HEK293 (cell line): Measurements from ENCODE around the gene DPPA5.

ENCODE experiments used
- CTCF ChIP-seq: fragments of 450-650 bp; formaldehyde crosslinking; IDR thresholded peaks from 2 replicates; pipeline ENCODE4 v1.5.1; 2016; ENCODE audit warnings: missing biosample characterization, missing genetic modification characterization
- PRDM4 ChIP-seq: fragments of 450-650 bp; formaldehyde crosslinking; IDR thresholded peaks from 2 replicates; pipeline ENCODE4 v1.5.1; 2017; ENCODE audit warnings: missing biosample characterization, missing genetic modification characterization
- ZBTB26 ChIP-seq: fragments of 450-650 bp; formaldehyde crosslinking; optimal IDR thresholded peaks from 2 replicates; pipeline ENCODE3; 2016; ENCODE audit warnings: missing biosample characterization, mild to moderate bottlenecking, missing genetic modification characterization
- ZBTB44 ChIP-seq: fragments of 450-650 bp; IDR thresholded peaks from 2 replicates; pipeline ENCODE4 v1.5.1; 2018; ENCODE audit warnings: missing biosample characterization, mild to moderate bottlenecking, missing genetic modification characterization
- ZFP3 ChIP-seq: fragments of 450-650 bp; formaldehyde crosslinking; IDR thresholded peaks from 2 replicates; pipeline ENCODE4 v1.5.1; 2016; ENCODE audit warnings: low read depth, missing biosample characterization, missing genetic modification characterization
- ZNF518A ChIP-seq: fragments of 450-650 bp; formaldehyde crosslinking; conservative IDR thresholded peaks from 2 replicates; pipeline ENCODE4 v1.5.1; 2016; ENCODE audit warnings: low read depth, missing biosample characterization, missing genetic modification characterization
- ZNF639 ChIP-seq: fragments of 450-650 bp; formaldehyde crosslinking; IDR thresholded peaks from 2 replicates; pipeline ENCODE4 v1.5.1; 2016; ENCODE audit warnings: missing biosample characterization, missing genetic modification characterization
- ZNF707 ChIP-seq: fragments of 450-650 bp; formaldehyde crosslinking; IDR thresholded peaks from 2 replicates; pipeline ENCODE4 v1.5.1; 2016; ENCODE audit warnings: missing biosample characterization, missing genetic modification characterization
- ZNF777 ChIP-seq: fragments of 450-650 bp; formaldehyde crosslinking; IDR thresholded peaks from 2 replicates; pipeline ENCODE4 v1.5.1; 2017; ENCODE audit warnings: missing biosample characterization, missing genetic modification characterization, borderline replicate concordance

GRCh38 chr6:73342174-73342573 lies 11.9 kb downstream of the DPPA5 start:
- TF ChIP-seq ZBTB44 (tag by site-specific recombination) (no peak), CTCF (no peak), ZNF777 (tag by site-specific recombination) (no peak), PRDM4 (tag by site-specific recombination) (no peak), ZBTB26 (tag by site-specific recombination) (no peak), ZFP3 (no peak), ZNF639 (tag by site-specific recombination) (no peak), ZNF707 (tag by site-specific recombination) (no peak), ZNF518A (tag by site-specific recombination) (no peak)
